Stimulated activated CD8-positive, alpha-beta memory T cell treated with anti-CD3 and anti-CD28 coated beads, Interleukin-12 subunit alpha, Interleukin-12 subunit beta, amount 100 ng/mL, for 4 hours (primary cell): ENCODE results near the gene ATPAF1.
"Not testable (repeated sequence)": the region's sequence is repeated elsewhere in the genome, so short reads cannot be mapped to it uniquely, and the experiment has no call there.

ENCODE experiments used
- DNase-seq: peaks from one replicate; pipeline ENCODE4 v3.0.0-alpha.2; 2020; ENCODE audit warnings: low read depth

Gene ATPAF1

GRCh38 chr1:46667782-46668760, at the start of gene ATPAF1:
ATPAF1 (minus strand) TSS chr1:46668364; CDS start chr1:46668322, 42 bp downstream.
- DNase-seq: peak; percentile 37

GRCh38 chr1:46717654-46718053, 49.5 kb upstream of the ATPAF1 start:
- no peak for DNase-seq

- DNase-seq: no peak
Observed at GRCh38 chr1:46714976-46715375, 46.8 kb upstream of the ATPAF1 start.

GRCh38 chr1:46708121-46708520, 40.0 kb upstream of the ATPAF1 start:
- DNase-seq: no peak

- no peak for DNase-seq
Observed at GRCh38 chr1:46705408-46705807, 37.2 kb upstream of the ATPAF1 start.

- DNase-seq: no peak
Observed at GRCh38 chr1:46703927-46704641, 35.9 kb upstream of the ATPAF1 start.

GRCh38 chr1:46699666-46700065, 31.5 kb upstream of the ATPAF1 start:
- DNase-seq: no peak

GRCh38 chr1:46697053-46697452, 28.9 kb upstream of the ATPAF1 start:
- DNase-seq: no peak

- DNase-seq: not testable (repeated sequence)
Observed at GRCh38 chr1:46694676-46695075, 26.5 kb upstream of the ATPAF1 start.

GRCh38 chr1:46692811-46693770, 24.9 kb upstream of the ATPAF1 start:
- DNase-seq: no peak

- no peak for DNase-seq
Observed at GRCh38 chr1:46691997-46692790, 24.0 kb upstream of the ATPAF1 start.

- no peak for DNase-seq
Observed at GRCh38 chr1:46690931-46691421, 22.8 kb upstream of the ATPAF1 start.

- no peak for DNase-seq
Observed at GRCh38 chr1:46689897-46690296, 21.7 kb upstream of the ATPAF1 start.

GRCh38 chr1:46689356-46689755, 21.2 kb upstream of the ATPAF1 start:
- no peak for DNase-seq

GRCh38 chr1:46687921-46688509, 19.9 kb upstream of the ATPAF1 start:
- DNase-seq: no peak

- no peak for DNase-seq
Observed at GRCh38 chr1:46687093-46687659, 19.0 kb upstream of the ATPAF1 start.

- no peak for DNase-seq
Observed at GRCh38 chr1:46686255-46686654, 18.1 kb upstream of the ATPAF1 start.

- DNase-seq: no peak
Observed at GRCh38 chr1:46684670-46685069, 16.5 kb upstream of the ATPAF1 start.

- DNase-seq: no peak
Observed at GRCh38 chr1:46682064-46682463, 13.9 kb upstream of the ATPAF1 start.
